Rectal smooth muscle tissue (tissue), 1 donor: Measurements from ENCODE around the gene SCGB1C2.

Source experiments
- H3K27ac ChIP-seq: one replicate; pipeline ENCODE4 v1.7.0; 2013; ENCODE audit warnings: low read depth, low read length, inconsistent platforms
- H3K27me3 ChIP-seq: one replicate; pipeline ENCODE4 v1.7.0; 2013; ENCODE audit warnings: low read length; ENCODE audit not compliant: control insufficient read depth, insufficient read depth
- H3K36me3 ChIP-seq: one replicate; pipeline ENCODE4 v1.7.0; 2013; ENCODE audit warnings: low read length; ENCODE audit not compliant: control insufficient read depth, insufficient read depth
- H3K4me1 ChIP-seq: one replicate; pipeline ENCODE4 v1.7.0; 2013; ENCODE audit warnings: low read length; ENCODE audit not compliant: control insufficient read depth, insufficient read depth
- H3K4me3 ChIP-seq: one replicate; pipeline ENCODE4 v1.7.0; 2013; ENCODE audit warnings: low read length
- H3K9ac ChIP-seq: one replicate; pipeline ENCODE4 v1.7.0; 2013; ENCODE audit warnings: low read length

Gene SCGB1C2

DNA sequence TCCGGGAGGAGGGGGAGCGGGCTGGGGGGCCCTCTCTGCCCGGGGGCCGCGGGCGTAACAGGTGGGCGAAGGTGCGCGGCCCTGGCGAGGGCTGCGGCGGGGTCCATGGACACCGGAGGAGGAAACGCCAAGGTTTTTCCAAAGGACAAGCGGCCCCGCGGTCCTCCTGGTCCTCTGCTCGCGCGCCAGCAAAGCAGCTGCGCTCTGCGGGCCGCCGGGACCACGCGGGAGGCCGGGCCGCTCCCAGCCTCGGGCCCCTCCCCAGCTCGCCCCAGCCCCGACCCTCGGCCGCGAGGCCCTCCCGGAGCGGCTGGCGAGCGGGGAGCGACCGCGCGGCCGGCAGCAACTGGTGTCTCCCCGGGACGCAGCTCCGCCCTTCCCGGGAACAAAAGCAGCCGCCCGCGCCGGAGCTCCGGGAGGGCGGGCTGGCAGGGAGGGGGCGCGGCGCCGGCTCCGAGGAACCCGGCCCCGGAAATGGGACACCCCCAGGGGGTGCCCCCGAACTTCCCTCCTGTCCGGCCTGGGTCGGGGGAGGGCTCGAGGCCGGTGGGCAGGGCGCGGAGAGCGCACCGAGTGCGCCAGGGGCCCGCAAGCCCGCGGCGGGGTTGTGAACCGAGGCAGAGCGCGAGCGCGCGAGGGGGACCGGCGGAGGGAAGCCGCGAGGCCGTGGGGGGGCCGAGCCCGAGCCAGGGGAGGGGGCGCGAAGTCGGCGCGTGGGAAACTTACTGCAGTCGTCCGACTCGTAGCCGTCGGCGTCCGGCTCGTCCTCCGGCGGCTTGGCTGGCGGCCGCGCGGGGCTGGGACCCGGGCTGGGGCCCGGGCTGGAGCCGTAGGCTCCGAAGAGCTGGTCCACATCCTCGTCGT, 43.2 kb downstream of the SCGB1C2 start:
- H3K36me3 ChIP-seq: no peaks in the 10 kb centered on the region
- peaks cover 21% of the 10 kb centered on the region for H3K27me3 ChIP-seq
- no peak overlapping the region for H3K9ac ChIP-seq
- H3K4me1 ChIP-seq: no peaks in the 10 kb centered on the region
- no peak overlapping the region for H3K4me3 ChIP-seq
- no peak overlapping the region for H3K27ac ChIP-seq

DNA sequence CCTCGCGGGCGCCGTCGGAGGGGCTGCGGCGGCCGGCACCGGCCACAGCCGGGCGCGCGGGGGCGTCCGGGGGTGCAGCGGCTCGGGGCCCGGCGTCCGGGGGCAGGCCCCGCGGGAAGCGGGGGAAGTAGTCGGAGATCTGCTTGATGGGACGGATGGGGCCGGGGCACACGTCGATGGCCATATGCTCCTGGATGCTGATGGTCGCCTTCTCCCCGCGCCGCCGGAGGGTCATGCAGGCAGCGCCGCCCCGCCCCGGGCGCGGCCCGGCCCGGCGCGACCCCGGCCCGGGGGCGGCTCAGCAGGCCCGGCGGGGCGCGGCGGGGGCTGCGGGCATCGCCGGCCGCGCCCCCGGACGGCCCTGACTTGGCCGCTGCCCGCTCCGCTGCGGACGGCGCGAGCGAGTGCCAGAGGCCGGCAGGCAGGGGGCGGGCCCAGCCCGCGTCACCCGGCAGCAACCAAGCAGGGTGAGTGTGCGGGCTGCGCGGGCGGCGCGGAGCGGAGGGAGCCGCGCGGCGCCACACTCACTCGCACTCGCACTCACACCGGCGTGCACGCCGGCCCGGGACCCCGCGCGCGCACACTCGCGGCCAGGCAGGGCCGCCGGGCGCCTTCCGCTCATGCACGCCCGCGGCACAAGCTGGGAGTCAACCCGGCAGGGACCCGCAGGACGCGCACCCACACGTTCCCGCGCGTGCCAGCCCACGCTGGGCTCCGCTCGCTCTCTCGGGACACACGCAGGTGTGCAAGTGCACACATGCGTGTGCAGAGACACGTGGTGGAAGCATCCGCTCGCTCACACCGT, 44.1 kb downstream of the SCGB1C2 start, which contains the start of gene DOC2B:
DOC2B (minus strand) TSS at position 406 of the 805 bp plus-strand sequence; CDS start at position 235, 171 bp downstream.
- Histone ChIP-seq H3K27me3 (peaks cover 21% of the 10 kb centered on the region), H3K27ac (no peak within 1 kb of the TSS), H3K4me3 (peak within 1 kb of the TSS; percentile 27), H3K4me1 (no peaks in the 10 kb centered on the region), H3K9ac (no peak within 1 kb of the TSS), H3K36me3 (no peaks in the 10 kb centered on the region)

DNA sequence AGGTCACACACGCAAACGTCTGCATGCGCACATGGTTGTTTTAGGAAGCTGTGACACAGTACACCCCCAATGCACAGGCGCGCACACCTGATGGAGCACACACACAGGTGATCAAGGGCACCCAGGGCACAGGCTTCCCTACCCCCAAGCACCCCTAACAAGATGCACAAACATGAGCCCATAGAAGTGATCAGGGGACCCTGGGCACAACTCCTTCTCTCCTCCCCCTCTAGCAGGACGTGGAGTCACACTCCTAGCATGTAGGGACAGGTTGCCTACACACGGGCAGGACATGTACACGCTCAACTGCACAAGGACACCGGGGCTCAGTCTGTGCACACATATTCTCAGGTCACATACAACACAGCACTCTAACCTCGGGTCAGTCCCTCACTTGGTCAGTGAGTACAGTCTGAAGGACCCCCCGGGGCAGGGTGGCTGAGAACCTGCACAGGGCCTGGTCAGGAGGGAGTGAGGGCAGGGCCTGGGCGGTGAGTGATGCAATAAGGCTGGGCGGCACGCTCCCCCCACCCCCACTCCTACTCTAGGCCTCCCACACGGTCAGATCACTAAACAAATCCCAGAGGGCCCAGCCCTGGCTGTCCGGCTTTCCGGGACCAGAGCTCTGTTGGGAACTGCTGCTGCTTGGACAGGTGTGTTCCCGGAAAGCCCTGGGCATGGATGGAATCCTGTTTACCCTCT, 44.8 kb downstream of the SCGB1C2 start:
- peaks cover 21% of the 10 kb centered on the region for H3K27me3 ChIP-seq
- no peaks in the 10 kb centered on the region for H3K4me1 ChIP-seq
- no peaks in the 10 kb centered on the region for H3K36me3 ChIP-seq
- peak overlapping the region; percentile 27 for H3K4me3 ChIP-seq
- H3K27ac ChIP-seq: no peak overlapping the region
- no peak overlapping the region for H3K9ac ChIP-seq

DNA sequence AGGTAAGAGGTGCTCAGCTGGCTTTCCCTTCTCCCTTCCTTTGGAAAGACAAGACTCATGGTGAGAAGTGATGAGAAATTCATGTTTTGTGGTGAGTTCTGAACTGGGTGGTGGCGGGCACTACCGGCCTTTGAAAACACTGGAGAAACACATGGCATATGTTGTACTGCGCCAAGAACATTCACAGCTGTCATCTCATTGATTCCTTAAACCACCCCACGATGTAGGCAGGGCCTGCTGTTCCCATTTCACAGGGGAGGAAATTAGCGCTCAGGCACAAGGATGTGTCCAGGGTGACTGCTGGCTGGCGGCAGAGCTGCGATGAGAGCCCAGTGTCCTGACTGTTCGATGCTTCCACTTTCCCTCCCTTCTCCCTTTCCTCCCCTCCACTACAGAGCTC, 45.7 kb downstream of the SCGB1C2 start:
- no peak overlapping the region for H3K4me3 ChIP-seq
- H3K27me3 ChIP-seq: peaks cover 17% of the 10 kb centered on the region
- no peaks in the 10 kb centered on the region for H3K4me1 ChIP-seq
- no peak overlapping the region for H3K27ac ChIP-seq
- no peak overlapping the region for H3K9ac ChIP-seq
- H3K36me3 ChIP-seq: no peaks in the 10 kb centered on the region

DNA sequence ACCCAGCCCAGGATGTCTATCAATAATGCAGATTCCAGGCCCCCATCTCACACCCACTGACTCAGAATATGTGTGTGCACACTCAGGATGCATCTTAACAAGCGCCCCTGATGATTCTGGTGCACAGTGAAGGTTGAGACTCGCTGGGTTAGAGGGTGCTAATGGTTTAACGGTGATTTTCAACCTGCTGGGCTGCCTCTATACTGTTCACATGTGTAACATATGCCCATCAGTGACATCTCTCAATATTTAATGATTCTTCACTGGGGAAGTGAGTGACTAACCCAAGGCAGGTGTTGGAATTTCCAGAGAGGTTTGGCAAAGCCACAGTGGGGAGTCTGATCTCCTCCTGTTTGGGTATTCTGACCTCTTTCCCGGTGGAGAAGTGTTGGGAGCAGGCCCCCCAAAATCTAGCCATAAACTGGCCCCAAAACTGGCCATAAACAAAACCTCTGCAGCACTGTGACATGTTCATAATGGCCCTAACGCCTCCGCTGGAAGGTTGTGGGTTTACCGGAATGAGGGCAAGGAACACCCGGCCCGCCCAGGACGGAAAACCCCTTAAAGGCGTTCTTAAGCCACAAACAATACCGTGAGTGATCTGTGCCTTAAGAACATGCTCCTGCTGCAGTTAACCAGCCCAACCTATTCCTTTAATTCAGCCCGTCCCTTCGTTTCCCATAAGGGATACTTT, 48.2 kb downstream of the SCGB1C2 start:
- Histone ChIP-seq H3K27ac (no peak overlapping the region), H3K27me3 (peaks cover 13% of the 10 kb centered on the region), H3K9ac (no peak overlapping the region), H3K36me3 (no peaks in the 10 kb centered on the region), H3K4me3 (no peak overlapping the region), H3K4me1 (no peaks in the 10 kb centered on the region)

DNA sequence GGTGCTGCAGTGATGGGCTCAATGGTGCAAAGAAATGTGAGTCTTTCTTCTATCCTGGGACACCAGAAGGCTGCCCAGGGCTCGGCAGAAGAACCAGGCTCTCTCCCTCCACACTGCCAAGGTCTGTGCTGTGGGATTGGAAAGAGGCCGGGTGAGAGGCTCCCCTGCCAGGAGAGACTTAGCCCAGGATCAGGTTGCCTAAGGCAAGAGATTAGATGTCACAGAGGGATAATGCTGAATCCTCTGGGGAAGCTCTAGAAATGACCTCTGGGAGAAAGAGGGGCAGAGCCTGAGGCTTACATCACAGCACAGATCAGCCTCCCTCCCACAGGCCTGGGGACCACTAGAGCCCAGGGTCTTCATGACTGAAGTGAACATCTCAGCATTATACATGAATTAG, 49.8 kb downstream of the SCGB1C2 start:
- no peak overlapping the region for H3K27ac ChIP-seq
- H3K27me3 ChIP-seq: peaks cover 10% of the 10 kb centered on the region
- H3K4me3 ChIP-seq: no peak overlapping the region
- H3K9ac ChIP-seq: no peak overlapping the region
- no peaks in the 10 kb centered on the region for H3K36me3 ChIP-seq
- no peaks in the 10 kb centered on the region for H3K4me1 ChIP-seq
